ENCODE measurements around the gene CENPK.

DNA sequence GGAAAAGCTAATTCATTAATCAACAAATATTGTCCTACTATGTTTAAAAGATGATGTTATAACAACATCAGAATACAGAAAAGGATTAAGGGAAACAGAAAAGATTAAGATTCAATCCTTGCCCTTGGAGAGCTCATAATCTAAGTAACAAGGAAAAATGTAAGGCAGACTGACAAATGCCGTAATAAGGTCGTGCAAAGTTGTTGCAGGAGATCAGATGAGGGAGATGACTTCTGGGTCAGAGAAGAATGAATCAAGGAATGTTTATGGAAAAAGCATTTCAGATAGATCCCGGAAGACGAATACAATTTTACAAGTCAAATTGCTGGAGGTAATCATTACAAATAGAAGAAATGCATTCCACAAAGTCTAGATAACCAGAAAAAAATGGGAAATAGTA is 87.6 kb downstream of the CENPK start:
- TF ChIP-seq EZH2phosphoT487 (conservative IDR thresholded peaks at IDR 0.05; ENCODE audit: low read length) = no peak
- TF ChIP-seq, protein P1, sequence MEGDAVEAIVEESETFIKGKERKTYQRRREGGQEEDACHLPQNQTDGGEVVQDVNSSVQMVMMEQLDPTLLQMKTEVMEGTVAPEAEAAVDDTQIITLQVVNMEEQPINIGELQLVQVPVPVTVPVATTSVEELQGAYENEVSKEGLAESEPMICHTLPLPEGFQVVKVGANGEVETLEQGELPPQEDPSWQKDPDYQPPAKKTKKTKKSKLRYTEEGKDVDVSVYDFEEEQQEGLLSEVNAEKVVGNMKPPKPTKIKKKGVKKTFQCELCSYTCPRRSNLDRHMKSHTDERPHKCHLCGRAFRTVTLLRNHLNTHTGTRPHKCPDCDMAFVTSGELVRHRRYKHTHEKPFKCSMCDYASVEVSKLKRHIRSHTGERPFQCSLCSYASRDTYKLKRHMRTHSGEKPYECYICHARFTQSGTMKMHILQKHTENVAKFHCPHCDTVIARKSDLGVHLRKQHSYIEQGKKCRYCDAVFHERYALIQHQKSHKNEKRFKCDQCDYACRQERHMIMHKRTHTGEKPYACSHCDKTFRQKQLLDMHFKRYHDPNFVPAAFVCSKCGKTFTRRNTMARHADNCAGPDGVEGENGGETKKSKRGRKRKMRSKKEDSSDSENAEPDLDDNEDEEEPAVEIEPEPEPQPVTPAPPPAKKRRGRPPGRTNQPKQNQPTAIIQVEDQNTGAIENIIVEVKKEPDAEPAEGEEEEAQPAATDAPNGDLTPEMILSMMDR (IDR thresholded peaks at IDR 0.05; ENCODE audit: insufficient read depth, low read length, poor library complexity, severe bottlenecking) = no peak

All from SU-DHL-6 (cell line).